Breast epithelium (tissue), 4 donors: ENCODE data around the gene BCL2L12. TPM values are rescaled to one million over a fixed set of nuclear protein-coding genes. Genes with fewer than 3 reads are reported as not detected.

Experiments
- DNase-seq, 2 donors: peaks; one replicate each; pipeline ENCODE4 v3.0.0-alpha.2; 2019; ENCODE audit warnings: low spot score in 2 of 2
- H3K27ac ChIP-seq, 2 donors: fragments of 200-600 bp; sonication (generic) in 1 of 2; one replicate each; pipeline ENCODE4 v1.5.1; 2016 to 2019; ENCODE audit warnings: mild to moderate bottlenecking in 1 of 2
- H3K27me3 ChIP-seq, 2 donors: fragments of 200-600 bp; sonication (generic) in 1 of 2; one replicate each; pipeline versions ENCODE4 v1.5.1 to v1.6.0; 2017 to 2019; ENCODE audit warnings: control low read depth in 1 of 2, mild to moderate bottlenecking in 1 of 2
- H3K36me3 ChIP-seq: fragments of 200-600 bp; one replicate; pipeline ENCODE4 v1.5.1; 2019
- H3K4me1 ChIP-seq, 2 donors: fragments of 200-600 bp; sonication (generic); one replicate each; pipeline ENCODE4 v1.5.1; 2016 to 2019; ENCODE audit warnings: control low read depth in 1 of 2
- H3K4me3 ChIP-seq, 3 donors: fragments of 200-600 bp; sonication (generic); 1 replicate in 2 of 3; 2 replicates in 1 of 3; pipeline ENCODE4 v1.5.1; 2016 to 2019; ENCODE audit warnings: mild to moderate bottlenecking in 3 of 3, moderate library complexity in 2 of 3
- H3K9me3 ChIP-seq, 2 donors: fragments of 200-600 bp; sonication (generic) in 1 of 2; one replicate each; pipeline ENCODE4 v1.5.1; 2016 to 2019; ENCODE audit warnings: control low read depth in 1 of 2
- CTCF ChIP-seq, 3 donors: fragments of 450-650 bp; IDR thresholded peaks; one replicate each; pipeline ENCODE4 v1.5.1; 2016 to 2017; ENCODE audit warnings: antibody characterized with exemption in 3 of 3, mild to moderate bottlenecking in 3 of 3, moderate library complexity in 3 of 3
- POLR2A ChIP-seq: fragments of 450-650 bp; IDR thresholded peaks from one replicate; pipeline ENCODE4 v1.6.1; 2016; ENCODE audit warnings: antibody characterized with exemption, mild to moderate bottlenecking, moderate library complexity
- POLR2AphosphoS5 ChIP-seq, 3 donors: sonication (generic); formaldehyde crosslinking; IDR thresholded peaks; one replicate each; pipeline ENCODE4 v1.6.1; 2017; ENCODE audit warnings: antibody characterized with exemption in 3 of 3
- intact Hi-C: fragments of 100-400 bp; cut with DNase I; formaldehyde crosslinking; loops from one replicate; pipeline ENCODE4 v1.15.1; 2023; ENCODE audit warnings: low total_unique reads
- total RNA-seq, 3 donors: library from RNA; depleted of rRNA; stranded (reverse); fragments of >200 nt; gene quantifications; one replicate each; pipeline ENCODE4 v1.1.0, GENCODE V29; 2016

Gene BCL2L12
- total RNA-seq, 3 donors from 2014 or later = 5.1 to 11.7 (median 8.5) TPM

GRCh38 chr19:49660338-49660961, 5.3 kb upstream of the BCL2L12 start:
- DNase-seq = no peak
- Histone ChIP-seq H3K9me3 (no peaks in the 10 kb centered on the region), H3K4me1 (peaks cover 0 to 3% of the 10 kb centered on the region in 2 donors), H3K36me3 (no peaks in the 10 kb centered on the region), H3K4me3 (no peak overlapping the region), H3K27ac (no peak overlapping the region), H3K27me3 (no peaks in the 10 kb centered on the region)
- intact Hi-C loops = loop anchor here (10.0 kb wide), 1 partner anchor 166 kb away; the partner anchor contains the start of gene RPS11
- TF ChIP-seq POLR2AphosphoS5 (IDR thresholded peaks at IDR 0.05) = no peak
- no peak for TF ChIP-seq CTCF (IDR thresholded peaks at IDR 0.05)
- TF ChIP-seq POLR2A = no peak

GRCh38 chr19:49662011-49662410, 3.7 kb upstream of the BCL2L12 start:
- DNase-seq = no peak
- intact Hi-C loops = loop anchor here (10.0 kb wide), 1 partner anchor 167 kb away; the partner anchor contains the start of gene RPS11

GRCh38 chr19:49663224-49663623, 2.5 kb upstream of the BCL2L12 start:
- Histone ChIP-seq H3K27me3 (no peaks in the 10 kb centered on the region), H3K27ac (no peak overlapping the region), H3K4me1 (peaks cover 6 to 7% of the 10 kb centered on the region in 2 donors), H3K36me3 (no peaks in the 10 kb centered on the region), H3K4me3 (no peak overlapping the region), H3K9me3 (no peaks in the 10 kb centered on the region)
- DNase-seq = no peak
- intact Hi-C loops = loop anchor here (10.0 kb wide), 1 partner anchor 168 kb away; the partner anchor contains the start of gene RPS11
- TF ChIP-seq POLR2AphosphoS5 (IDR thresholded peaks at IDR 0.05) (no peak), CTCF (IDR thresholded peaks at IDR 0.05) (no peak), POLR2A (no peak)

More at GRCh38 chr19:49662011-49662410, 3.7 kb upstream of the BCL2L12 start:
- Histone ChIP-seq H3K4me1 (peaks cover 6 to 7% of the 10 kb centered on the region in 2 donors), H3K36me3 (no peaks in the 10 kb centered on the region), H3K27me3 (no peaks in the 10 kb centered on the region), H3K4me3 (no peak overlapping the region), H3K9me3 (no peaks in the 10 kb centered on the region), H3K27ac (no peak overlapping the region)
- TF ChIP-seq POLR2AphosphoS5 (IDR thresholded peaks at IDR 0.05) (no peak), CTCF (IDR thresholded peaks at IDR 0.05) (no peak), POLR2A (no peak)

GRCh38 chr19:49664171-49665035, 1.3 kb upstream of the BCL2L12 start:
- no peaks in the 10 kb centered on the region for H3K9me3 ChIP-seq
- H3K4me3 ChIP-seq = peak overlapping the region; percentile 70 to 79 (median 77)
- TF ChIP-seq POLR2AphosphoS5 (IDR thresholded peaks at IDR 0.05) (peak; percentile 52 to 60 (median 55)), CTCF (IDR thresholded peaks at IDR 0.05) (peak in 2 of 3 donors; percentile 36 to 55), POLR2A (peak; percentile 36)
- H3K27me3 ChIP-seq = no peaks in the 10 kb centered on the region
- peak; percentile 85 to 93 for DNase-seq
- H3K27ac ChIP-seq = peak overlapping the region; percentile 88 to 93
- no peaks in the 10 kb centered on the region for H3K36me3 ChIP-seq
- intact Hi-C loops = loop anchor here (10.0 kb wide), 1 partner anchor 170 kb away; the partner anchor contains the start of gene RPS11
- H3K4me1 ChIP-seq = peaks cover 6 to 7% of the 10 kb centered on the region in 2 donors
